BE2C (cell line): ENCODE results near the gene COL18A1.

Source experiments
- DNase-seq: peaks from one replicate; pipeline ENCODE4 v3.0.0-alpha.2; 2020
- H3K27me3 ChIP-seq: fragments of 250-450 bp; sonication (Bioruptor Pico); 2 replicates; pipeline ENCODE4 v1.5.1; 2020; ENCODE audit warnings: mild to moderate bottlenecking
- H3K36me3 ChIP-seq: fragments of 250-450 bp; sonication (Bioruptor Pico); 2 replicates; pipeline ENCODE4 v1.5.1; 2020; ENCODE audit warnings: mild to moderate bottlenecking
- H3K4me1 ChIP-seq: fragments of 250-450 bp; sonication (Bioruptor Pico); 2 replicates; pipeline ENCODE4 v1.5.1; 2020
- H3K4me3 ChIP-seq: 2 replicates; pipeline ENCODE4 v1.5.1; 2011; ENCODE audit warnings: low read depth, low read length
- H3K9me3 ChIP-seq: fragments of 250-450 bp; sonication (Bioruptor Pico); 2 replicates; pipeline ENCODE4 v1.5.1; 2020
- TF ChIP-seq, protein P1 (sequence below): IDR thresholded peaks from 2 replicates; pipeline ENCODE4 v1.5.1; 2012; ENCODE audit warnings: mild to moderate bottlenecking, low read depth, low read length

COL18A1 gene

GRCh38 chr21:45489722-45489982 lies 84.7 kb downstream of the COL18A1 start:
- no peaks in the 10 kb centered on the region for H3K36me3 ChIP-seq
- no peak for DNase-seq
- H3K4me3 ChIP-seq: no peak overlapping the region
- H3K27me3 ChIP-seq: no peaks in the 10 kb centered on the region
- H3K4me1 ChIP-seq: no peaks in the 10 kb centered on the region
- H3K9me3 ChIP-seq: no peaks in the 10 kb centered on the region
- TF ChIP-seq, protein P1, sequence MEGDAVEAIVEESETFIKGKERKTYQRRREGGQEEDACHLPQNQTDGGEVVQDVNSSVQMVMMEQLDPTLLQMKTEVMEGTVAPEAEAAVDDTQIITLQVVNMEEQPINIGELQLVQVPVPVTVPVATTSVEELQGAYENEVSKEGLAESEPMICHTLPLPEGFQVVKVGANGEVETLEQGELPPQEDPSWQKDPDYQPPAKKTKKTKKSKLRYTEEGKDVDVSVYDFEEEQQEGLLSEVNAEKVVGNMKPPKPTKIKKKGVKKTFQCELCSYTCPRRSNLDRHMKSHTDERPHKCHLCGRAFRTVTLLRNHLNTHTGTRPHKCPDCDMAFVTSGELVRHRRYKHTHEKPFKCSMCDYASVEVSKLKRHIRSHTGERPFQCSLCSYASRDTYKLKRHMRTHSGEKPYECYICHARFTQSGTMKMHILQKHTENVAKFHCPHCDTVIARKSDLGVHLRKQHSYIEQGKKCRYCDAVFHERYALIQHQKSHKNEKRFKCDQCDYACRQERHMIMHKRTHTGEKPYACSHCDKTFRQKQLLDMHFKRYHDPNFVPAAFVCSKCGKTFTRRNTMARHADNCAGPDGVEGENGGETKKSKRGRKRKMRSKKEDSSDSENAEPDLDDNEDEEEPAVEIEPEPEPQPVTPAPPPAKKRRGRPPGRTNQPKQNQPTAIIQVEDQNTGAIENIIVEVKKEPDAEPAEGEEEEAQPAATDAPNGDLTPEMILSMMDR: no peak

- DNase-seq: no peak
- TF ChIP-seq, protein P1: no peak
- no peak overlapping the region for H3K4me3 ChIP-seq
- no peaks in the 10 kb centered on the region for H3K4me1 ChIP-seq
- H3K27me3 ChIP-seq: no peaks in the 10 kb centered on the region
- no peaks in the 10 kb centered on the region for H3K9me3 ChIP-seq
- H3K36me3 ChIP-seq: no peaks in the 10 kb centered on the region
Measured at GRCh38 chr21:45490049-45490731, 85.2 kb downstream of the COL18A1 start.

- Histone ChIP-seq H3K4me3 (no peak overlapping the region), H3K36me3 (no peaks in the 10 kb centered on the region), H3K9me3 (no peaks in the 10 kb centered on the region), H3K27me3 (no peaks in the 10 kb centered on the region), H3K4me1 (no peaks in the 10 kb centered on the region)
- TF ChIP-seq, protein P1: no peak
- no peak for DNase-seq
Measured at GRCh38 chr21:45491056-45491455, 86.1 kb downstream of the COL18A1 start.

- TF ChIP-seq, protein P1: no peak
- no peaks in the 10 kb centered on the region for H3K9me3 ChIP-seq
- no peaks in the 10 kb centered on the region for H3K36me3 ChIP-seq
- no peak for DNase-seq
- no peak overlapping the region for H3K4me3 ChIP-seq
- H3K4me1 ChIP-seq: no peaks in the 10 kb centered on the region
- no peaks in the 10 kb centered on the region for H3K27me3 ChIP-seq
Measured at GRCh38 chr21:45491623-45492022, 86.7 kb downstream of the COL18A1 start.

DNA sequence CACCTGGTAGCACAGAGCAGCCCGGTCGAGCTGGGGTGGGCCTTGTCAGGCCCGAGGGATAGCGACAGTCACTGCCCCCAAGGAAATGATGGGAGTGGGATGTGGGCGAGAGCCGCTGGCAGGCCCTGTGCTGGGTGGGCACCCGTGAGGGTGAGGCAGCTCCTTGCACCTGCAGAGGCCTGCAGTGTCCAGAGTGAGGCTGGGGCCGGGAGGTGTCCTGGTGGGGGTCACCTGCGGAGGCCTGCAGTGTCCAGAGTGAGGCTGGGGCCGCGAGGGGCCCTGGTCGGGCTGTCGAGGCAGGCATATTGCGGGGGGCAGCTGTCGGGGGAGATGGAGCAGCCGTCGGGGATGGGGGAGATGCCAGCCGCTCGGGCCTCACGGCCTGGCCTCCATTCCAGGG lies 87.8 kb downstream of the COL18A1 start:
- DNase-seq: no peak
- no peak overlapping the region for H3K4me3 ChIP-seq
- TF ChIP-seq, protein P1: no peak
- H3K36me3 ChIP-seq: no peaks in the 10 kb centered on the region
- H3K9me3 ChIP-seq: no peaks in the 10 kb centered on the region
- no peaks in the 10 kb centered on the region for H3K27me3 ChIP-seq
- H3K4me1 ChIP-seq: no peaks in the 10 kb centered on the region

DNA sequence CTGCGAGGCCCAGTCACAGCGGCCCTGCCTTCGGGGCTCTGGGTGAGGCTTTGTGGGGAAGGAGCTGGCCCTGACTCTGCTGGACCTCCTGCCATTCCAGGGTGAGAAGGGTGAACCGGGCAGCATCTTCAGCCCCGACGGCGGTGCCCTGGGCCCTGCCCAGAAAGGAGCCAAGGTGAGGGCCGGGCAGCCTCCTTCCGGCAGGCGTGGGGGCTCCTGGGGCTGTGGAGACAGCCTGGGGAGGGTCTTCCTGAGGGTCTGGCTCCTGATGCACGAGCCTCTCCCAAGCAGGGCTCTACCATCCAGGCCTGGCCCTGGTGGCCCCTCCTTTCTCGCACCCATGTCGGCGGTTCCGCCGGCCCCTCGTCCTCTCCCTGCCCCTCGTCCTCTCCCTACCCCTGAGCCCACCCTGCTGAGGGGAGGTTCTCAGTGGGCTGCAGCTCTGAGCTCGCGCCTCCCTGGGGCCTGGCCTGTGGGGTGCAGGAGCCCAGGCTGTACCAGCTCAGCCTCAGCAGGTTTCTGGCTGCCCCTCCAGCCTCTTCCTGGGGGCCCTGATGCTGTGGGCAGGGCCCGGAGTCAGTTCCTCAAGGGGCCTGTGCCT lies 88.5 kb downstream of the COL18A1 start:
- DNase-seq: no peak
- TF ChIP-seq, protein P1: no peak
- no peaks in the 10 kb centered on the region for H3K4me1 ChIP-seq
- H3K4me3 ChIP-seq: no peak overlapping the region
- no peaks in the 10 kb centered on the region for H3K9me3 ChIP-seq
- H3K36me3 ChIP-seq: no peaks in the 10 kb centered on the region
- H3K27me3 ChIP-seq: no peaks in the 10 kb centered on the region
